ENCODE measurements around the gene CEBPZ. TPM values are rescaled to one million over a fixed set of nuclear protein-coding genes. Genes with fewer than 3 reads are reported as not detected.

Gene CEBPZ
- polyA plus RNA-seq (2011; rRNA removed): 14.1 and 21.1 TPM in 2 replicates
- polyA minus RNA-seq (2011; rRNA and poly(A)+ RNA removed): 10.7 and 18.1 TPM in 2 replicates

GRCh38 chr2:37231241-37232130 lies at the start of gene CEBPZ, which contains the start of gene NDUFAF7:
CEBPZ (minus strand) TSS chr2:37231596; CDS start chr2:37231567, 29 bp downstream.
NDUFAF7 (plus strand) TSS chr2:37231658; CDS start chr2:37231706, 48 bp downstream.
- Histone ChIP-seq H3K9me3 (ENCODE audit: control insufficient read depth, insufficient read depth, low read length) (peaks cover 4% of the 10 kb centered on the region; the same call in 1 of the 2 replicates), H3K27ac (ENCODE audit: low read depth, low read length) (peak within 1 kb of the TSS; percentile 96), H3K4me3 (ENCODE audit: low read depth, low read length) (peak within 1 kb of the TSS; percentile 99), H3K27me3 (ENCODE audit: control insufficient read depth, insufficient read depth, low read length) (no peaks in the 10 kb centered on the region)
- ChIA-PET POLR2A (interaction anchor here (0.6 to 1.0 kb wide), 3 partner anchors 34 to 123 kb away, joined by 3 to 5 read pairs (median 3); no protein-coding TSS in a partner anchor), CTCF (no interaction called here)
- DNase-seq (ENCODE audit: low read depth, low spot score): peak; percentile 71
- 0 out of 2 replicates have a peak, but pooled peaks have one; percentile 12 for TF ChIP-seq CTCF (IDR thresholded peaks at IDR 0.05; ENCODE audit: low read depth, low read length)

- H3K9me3 ChIP-seq (ENCODE audit: control insufficient read depth, insufficient read depth, low read length): no peaks in the 10 kb centered on the region
- H3K27me3 ChIP-seq (ENCODE audit: control insufficient read depth, insufficient read depth, low read length): no peaks in the 10 kb centered on the region
- H3K4me3 ChIP-seq (ENCODE audit: low read depth, low read length): no peak overlapping the region
- no peak overlapping the region for H3K27ac ChIP-seq (ENCODE audit: low read depth, low read length)
- ChIA-PET POLR2A (no interaction called here), CTCF (no interaction called here)
- no peak for DNase-seq (ENCODE audit: low read depth, low spot score)
- no peak for TF ChIP-seq CTCF (IDR thresholded peaks at IDR 0.05; ENCODE audit: low read depth, low read length)
These were observed 44.9 kb upstream of the CEBPZ start for GRCh38 chr2:37276291-37276690.

GRCh38 chr2:37274359-37274965 lies 43.1 kb upstream of the CEBPZ start:
- ChIA-PET POLR2A (interaction anchor here (0.6 kb wide), 1 partner anchor 74 kb away, joined by 3 read pairs; no protein-coding TSS in a partner anchor), CTCF (no interaction called here)
- Histone ChIP-seq H3K27ac (ENCODE audit: low read depth, low read length) (no peak overlapping the region), H3K4me3 (ENCODE audit: low read depth, low read length) (no peak overlapping the region), H3K27me3 (ENCODE audit: control insufficient read depth, insufficient read depth, low read length) (no peaks in the 10 kb centered on the region), H3K9me3 (ENCODE audit: control insufficient read depth, insufficient read depth, low read length) (no peaks in the 10 kb centered on the region)
- no peak for DNase-seq (ENCODE audit: low read depth, low spot score)
- no peak for TF ChIP-seq CTCF (IDR thresholded peaks at IDR 0.05; ENCODE audit: low read depth, low read length)

- Histone ChIP-seq H3K27ac (ENCODE audit: low read depth, low read length) (no peak overlapping the region), H3K9me3 (ENCODE audit: control insufficient read depth, insufficient read depth, low read length) (no peaks in the 10 kb centered on the region), H3K4me3 (ENCODE audit: low read depth, low read length) (no peak overlapping the region), H3K27me3 (ENCODE audit: control insufficient read depth, insufficient read depth, low read length) (no peaks in the 10 kb centered on the region)
- ChIA-PET POLR2A (no interaction called here), CTCF (interaction anchor here (0.6 kb wide), 1 partner anchor 92 kb away, joined by 3 read pairs; no protein-coding TSS in a partner anchor)
- no peak for DNase-seq (ENCODE audit: low read depth, low spot score)
- TF ChIP-seq CTCF (IDR thresholded peaks at IDR 0.05; ENCODE audit: low read depth, low read length): no peak
These were observed 40.1 kb upstream of the CEBPZ start for GRCh38 chr2:37271376-37272067.

Data from AG04450 (cell line).